HepG2 (cell line): ENCODE results near the gene LYRM4. TPM values are rescaled to one million over a fixed set of nuclear protein-coding genes. Genes with fewer than 3 reads are reported as not detected.

Experiments used
- EED ChIP-seq: sonication (generic); formaldehyde crosslinking; IDR thresholded peaks from 2 replicates; pipeline ENCODE4 v1.5.0; 2020; ENCODE audit warnings: mild to moderate bottlenecking, missing genetic modification reagents
- FOSL2 ChIP-seq: sonication (generic); formaldehyde crosslinking; IDR thresholded peaks from 2 replicates; pipeline ENCODE4 v1.4.0; 2020; ENCODE audit warnings: missing genetic modification reagents
- GATAD2A ChIP-seq: IDR thresholded peaks from 2 replicates; pipeline ENCODE4 v1.6.1; 2016
- HNRNPL ChIP-seq: fragments of 200-400 bp; formaldehyde crosslinking; IDR thresholded peaks from 2 replicates; pipeline ENCODE4 v1.6.1; 2017; ENCODE audit warnings: mild to moderate bottlenecking, low read depth, low read length
- IKZF1 ChIP-seq: fragments of 450-650 bp; IDR thresholded peaks from 2 replicates; pipeline ENCODE4 v1.7.1; 2016
- NR0B2 ChIP-seq: sonication (generic); formaldehyde crosslinking; IDR thresholded peaks from 2 replicates; pipeline ENCODE4 v1.4.0; 2020; ENCODE audit warnings: mild to moderate bottlenecking, missing genetic modification reagents
- PATZ1 ChIP-seq: sonication (generic); formaldehyde crosslinking; IDR thresholded peaks from 2 replicates; pipeline ENCODE4 v1.4.0; 2020; ENCODE audit warnings: missing genetic modification reagents
- PBX2 ChIP-seq: IDR thresholded peaks from 2 replicates; pipeline ENCODE4 v1.6.1; 2016; ENCODE audit warnings: control low read depth
- PLSCR1 ChIP-seq: sonication (generic); formaldehyde crosslinking; IDR thresholded peaks from 2 replicates; pipeline ENCODE4 v1.5.0; 2020; ENCODE audit warnings: missing genetic modification reagents, mild to moderate bottlenecking, borderline replicate concordance
- SKI ChIP-seq: fragments of 450-650 bp; IDR thresholded peaks from one replicate; pipeline ENCODE4 v1.6.1; 2018; ENCODE audit warnings: mild to moderate bottlenecking; ENCODE audit not compliant: partially characterized antibody
- TIGD3 ChIP-seq: sonication (generic); formaldehyde crosslinking; IDR thresholded peaks from 2 replicates; pipeline ENCODE4 v1.5.1; 2020; ENCODE audit warnings: mild to moderate bottlenecking, missing genetic modification reagents, borderline replicate concordance
- ZBTB40 ChIP-seq, 2 experiments: fragments of 450-650 bp in 1 of 2; sonication (generic) in 1 of 2; formaldehyde crosslinking in 1 of 2; IDR thresholded peaks; 2 replicates each; pipeline versions ENCODE4 v1.6.1 to v1.8.0; 2016 to 2022; ENCODE audit warnings: antibody characterized with exemption in 1 of 2, mild to moderate bottlenecking in 1 of 2, missing genetic modification reagents in 1 of 2
- ZNF563 ChIP-seq: sonication (generic); formaldehyde crosslinking; IDR thresholded peaks from 2 replicates; pipeline ENCODE4 v1.8.0; 2022; ENCODE audit warnings: mild to moderate bottlenecking, moderate library complexity, missing genetic modification reagents
- polyA plus RNA-seq, 8 experiments: library from polyadenylated mRNA; depleted of rRNA in 3 of 8; stranded (reverse) in 7 of 8; unstranded in 1 of 8; fragments of >200 nt; fragmentation: Illumina TruSeq in 4 of 8; extraction: Trizol in 4 of 8; gene quantifications; 2 replicates each; pipeline versions ENCODE4 v1.2.1 to v1.2.3, GENCODE V29; 2011 to 2016; ENCODE audit warnings: low read depth in 4 of 8, missing spikeins in 1 of 8, mixed read lengths in 1 of 8; ENCODE audit not compliant: insufficient read depth in 1 of 8
- total RNA-seq, 5 experiments: library from RNA; depleted of rRNA; stranded (reverse); fragments of >200 nt; fragmentation: Illumina TruSeq; extraction: Trizol; gene quantifications; 2 replicates each; pipeline ENCODE4 v1.2.3, GENCODE V29; 2016; ENCODE audit warnings: low read depth in 1 of 5

Gene LYRM4
- total and polyA plus RNA-seq, 2 of the 13 experiments (the other 11 are each of a cell fraction or from before 2014, with no cell fraction given), result 64.6 to 67.5 TPM

GRCh38 chr6:5119090-5119951 lies 141.4 kb downstream of the LYRM4 start (continued):
- TF ChIP-seq PLSCR1 (no peak), SKI (no peak), ZBTB40 (IDR thresholded peaks at IDR 0.05) (no peak), ZBTB40 (CRISPR knock-in tag; IDR thresholded peaks at IDR 0.05) (no peak), ZNF563 (CRISPR knock-in tag) (no peak), EED (CRISPR knock-in tag) (no peak), PBX2 (CRISPR knock-in tag) (no peak), HNRNPL (no peak), TIGD3 (CRISPR knock-in tag) (no peak), GATAD2A (CRISPR knock-in tag) (no peak), IKZF1 (no peak), NR0B2 (CRISPR knock-in tag) (no peak), FOSL2 (CRISPR knock-in tag) (peak; percentile 26; the same call in 1 of the 2 replicates), PATZ1 (CRISPR knock-in tag) (no peak)
